Suprapubic skin (tissue), 4 donors: ENCODE measurements around the gene GRIK3.

Source experiments
- EP300 ChIP-seq: sonication (generic); formaldehyde crosslinking; IDR thresholded peaks from one replicate; pipeline ENCODE4 v1.6.1; 2017; ENCODE audit warnings: antibody characterized with exemption
- POLR2A ChIP-seq, 2 donors: fragments of 450-650 bp; IDR thresholded peaks; one replicate each; pipeline ENCODE4 v1.6.1; 2017; ENCODE audit warnings: antibody characterized with exemption in 2 of 2, mild to moderate bottlenecking in 2 of 2, moderate library complexity in 2 of 2
- POLR2AphosphoS5 ChIP-seq, 3 donors: sonication (generic); formaldehyde crosslinking; IDR thresholded peaks; one replicate each; pipeline ENCODE4 v1.6.1; 2017; ENCODE audit warnings: antibody characterized with exemption in 3 of 3
- TF ChIP-seq, protein P1 (sequence below), 2 donors: fragments of 200-600 bp in 1 of 2; fragments of 450-650 bp in 1 of 2; sonication (generic) in 1 of 2; IDR thresholded peaks; one replicate each; pipeline ENCODE4 v1.5.1; 2016 to 2019; ENCODE audit warnings: antibody characterized with exemption in 2 of 2, mild to moderate bottlenecking in 1 of 2, moderate library complexity in 1 of 2

DNA sequence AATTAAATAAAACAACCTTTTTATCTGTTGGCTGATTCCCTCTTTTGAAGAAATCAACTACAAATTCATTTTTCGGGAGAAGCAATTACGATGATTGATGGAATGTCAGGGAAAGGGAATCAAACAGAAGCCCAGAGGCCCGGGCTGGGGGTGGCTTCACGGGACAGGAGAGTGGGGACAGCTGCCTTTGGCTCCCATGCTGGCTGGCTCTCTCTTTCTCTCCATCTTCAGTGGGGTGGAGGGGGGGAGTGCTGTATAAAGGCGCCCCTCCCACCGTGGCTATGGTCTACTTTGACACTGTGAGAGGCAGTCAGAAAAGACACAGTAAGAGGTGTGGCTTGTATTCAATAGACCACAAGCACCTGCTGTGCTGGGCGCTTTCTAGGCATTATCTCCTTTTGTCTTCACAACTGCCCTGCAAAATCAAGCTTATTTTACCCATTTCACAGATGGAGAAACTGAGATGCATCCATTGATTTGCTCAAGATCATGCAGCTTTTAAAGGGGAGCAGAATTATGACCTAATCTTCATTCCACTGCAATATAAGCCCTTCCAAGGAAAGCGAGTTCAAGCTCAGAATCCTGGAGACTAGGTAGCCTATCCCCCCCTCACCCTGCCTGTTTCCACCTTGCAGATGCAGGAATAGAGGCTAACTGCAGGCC, 92.9 kb downstream of the GRIK3 start:
- TF ChIP-seq, protein P1, sequence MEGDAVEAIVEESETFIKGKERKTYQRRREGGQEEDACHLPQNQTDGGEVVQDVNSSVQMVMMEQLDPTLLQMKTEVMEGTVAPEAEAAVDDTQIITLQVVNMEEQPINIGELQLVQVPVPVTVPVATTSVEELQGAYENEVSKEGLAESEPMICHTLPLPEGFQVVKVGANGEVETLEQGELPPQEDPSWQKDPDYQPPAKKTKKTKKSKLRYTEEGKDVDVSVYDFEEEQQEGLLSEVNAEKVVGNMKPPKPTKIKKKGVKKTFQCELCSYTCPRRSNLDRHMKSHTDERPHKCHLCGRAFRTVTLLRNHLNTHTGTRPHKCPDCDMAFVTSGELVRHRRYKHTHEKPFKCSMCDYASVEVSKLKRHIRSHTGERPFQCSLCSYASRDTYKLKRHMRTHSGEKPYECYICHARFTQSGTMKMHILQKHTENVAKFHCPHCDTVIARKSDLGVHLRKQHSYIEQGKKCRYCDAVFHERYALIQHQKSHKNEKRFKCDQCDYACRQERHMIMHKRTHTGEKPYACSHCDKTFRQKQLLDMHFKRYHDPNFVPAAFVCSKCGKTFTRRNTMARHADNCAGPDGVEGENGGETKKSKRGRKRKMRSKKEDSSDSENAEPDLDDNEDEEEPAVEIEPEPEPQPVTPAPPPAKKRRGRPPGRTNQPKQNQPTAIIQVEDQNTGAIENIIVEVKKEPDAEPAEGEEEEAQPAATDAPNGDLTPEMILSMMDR (IDR thresholded peaks at IDR 0.05): no peak
- TF ChIP-seq POLR2A (IDR thresholded peaks at IDR 0.05) (no peak), EP300 (no peak), POLR2AphosphoS5 (IDR thresholded peaks at IDR 0.05) (no peak)
